SKM-1 treated with dmso at 0.1 percent for 144 hours (cell line): Measurements from ENCODE around the gene ARID3A.
"Not testable (repeated sequence)": the region's sequence is repeated elsewhere in the genome, so short reads cannot be mapped to it uniquely, and the experiment has no call there.

Source experiments
- DNase-seq: peaks from one replicate; lab custom pipeline; 2025; ENCODE audit not compliant: unreplicated experiment; lab: John Stamatoyannopoulos, UW

Gene ARID3A, protein sequence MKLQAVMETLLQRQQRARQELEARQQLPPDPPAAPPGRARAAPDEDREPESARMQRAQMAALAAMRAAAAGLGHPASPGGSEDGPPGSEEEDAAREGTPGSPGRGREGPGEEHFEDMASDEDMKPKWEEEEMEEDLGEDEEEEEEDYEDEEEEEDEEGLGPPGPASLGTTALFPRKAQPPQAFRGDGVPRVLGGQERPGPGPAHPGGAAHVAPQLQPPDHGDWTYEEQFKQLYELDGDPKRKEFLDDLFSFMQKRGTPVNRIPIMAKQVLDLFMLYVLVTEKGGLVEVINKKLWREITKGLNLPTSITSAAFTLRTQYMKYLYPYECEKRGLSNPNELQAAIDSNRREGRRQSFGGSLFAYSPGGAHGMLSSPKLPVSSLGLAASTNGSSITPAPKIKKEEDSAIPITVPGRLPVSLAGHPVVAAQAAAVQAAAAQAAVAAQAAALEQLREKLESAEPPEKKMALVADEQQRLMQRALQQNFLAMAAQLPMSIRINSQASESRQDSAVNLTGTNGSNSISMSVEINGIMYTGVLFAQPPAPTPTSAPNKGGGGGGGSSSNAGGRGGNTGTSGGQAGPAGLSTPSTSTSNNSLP

GRCh38 chr19:925526-926322 lies at the start of gene ARID3A:
TSS of gene ARID3A (plus strand) at chr19:926035. CDS start at chr19:929529, 3,494 bp downstream.
- DNase-seq = peak; percentile 91

DNA sequence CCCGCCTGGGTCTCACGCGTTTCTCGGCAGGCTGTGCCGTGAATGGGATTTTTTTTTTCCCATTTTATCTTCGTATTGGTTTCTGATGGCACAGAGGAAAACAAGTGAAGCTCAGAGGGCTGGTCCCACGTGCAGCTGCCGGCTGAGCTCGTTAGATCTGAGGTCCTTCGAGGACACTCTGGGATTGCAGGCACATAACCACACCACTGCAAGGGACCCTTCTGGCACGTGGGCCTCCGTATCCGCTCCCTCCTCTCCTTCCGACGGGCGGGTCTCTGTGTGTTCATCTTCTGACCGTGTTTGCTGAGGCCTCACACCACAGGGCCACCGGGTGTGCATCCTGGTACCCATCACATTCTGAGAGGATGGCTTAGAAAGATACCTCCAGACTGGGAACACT lies 49.7 kb upstream of the ARID3A start:
- DNase-seq = no peak

DNA sequence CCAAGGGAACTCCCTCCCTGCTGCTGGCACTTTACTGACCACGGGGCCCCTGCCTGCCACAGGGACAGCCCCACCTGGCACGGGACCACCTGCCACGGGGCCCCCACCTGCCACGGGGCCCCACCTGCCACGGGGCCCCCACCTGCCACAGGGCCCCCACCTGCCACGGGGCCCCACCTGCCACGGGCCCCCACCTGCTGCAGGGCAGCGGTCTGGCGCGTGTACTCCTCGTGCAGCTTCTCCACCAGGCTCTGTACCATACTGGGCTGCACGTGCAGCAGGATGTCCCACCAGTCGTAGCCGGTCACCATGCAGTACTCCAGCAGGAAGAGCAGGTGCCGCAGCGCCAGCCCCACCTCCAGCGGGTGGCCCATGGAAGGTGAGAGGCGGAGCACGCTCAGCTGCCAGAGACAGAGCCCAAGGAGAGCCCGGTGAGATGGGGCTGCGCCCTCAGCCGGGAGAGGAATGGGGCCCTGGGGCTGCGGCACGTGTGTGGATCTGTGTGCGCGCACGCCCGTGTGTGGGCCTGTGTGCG lies 49.0 kb upstream of the ARID3A start:
- DNase-seq = no peak

GRCh38 chr19:877992-878660 lies 47.7 kb upstream of the ARID3A start:
- DNase-seq = not testable (repeated sequence)

DNA sequence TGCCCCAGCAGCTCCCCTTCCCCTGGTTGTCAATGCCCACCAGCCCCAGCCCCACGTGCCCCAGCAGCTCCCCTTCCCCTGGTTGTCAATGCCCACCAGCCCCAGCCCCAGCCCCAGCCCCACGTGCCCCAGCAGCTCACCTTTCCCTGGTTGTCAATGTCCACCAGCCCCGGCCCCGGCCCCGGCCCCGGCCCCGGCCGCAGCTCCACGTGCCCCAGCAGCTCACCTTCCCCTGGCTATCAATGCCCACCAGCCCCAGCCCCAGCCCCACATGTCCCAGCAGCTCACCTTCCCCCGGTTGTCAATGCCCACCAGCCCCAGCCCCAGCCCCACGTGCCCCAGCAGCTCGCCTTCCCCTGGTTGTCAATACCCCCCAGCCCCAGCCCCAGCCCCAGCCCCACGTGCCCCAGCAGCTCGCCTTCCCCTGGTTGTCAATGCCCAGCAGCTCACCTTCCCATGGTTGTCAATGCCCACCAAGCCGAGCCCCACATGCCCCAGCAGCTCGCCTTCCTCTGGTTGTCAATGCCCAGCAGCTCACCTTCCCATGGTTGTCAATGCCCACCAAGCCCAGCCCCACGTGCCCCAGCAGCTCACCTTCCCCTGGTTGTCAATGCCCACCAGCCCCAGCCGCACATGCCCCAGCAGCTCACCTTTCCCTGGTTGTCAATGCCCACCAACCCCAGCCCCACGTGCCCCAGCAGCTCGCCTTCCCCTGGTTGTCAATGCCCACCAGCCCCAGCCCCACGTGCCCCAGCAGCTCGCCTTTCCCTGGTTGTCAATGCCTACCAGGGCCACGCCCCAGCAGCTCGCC lies 46.9 kb upstream of the ARID3A start:
- not testable (repeated sequence) for DNase-seq

GRCh38 chr19:879711-880438 lies 46.0 kb upstream of the ARID3A start:
- no peak for DNase-seq

GRCh38 chr19:881385-882071 lies 44.3 kb upstream of the ARID3A start:
- no peak for DNase-seq

GRCh38 chr19:882871-883497 lies 42.9 kb upstream of the ARID3A start:
- DNase-seq = no peak

- no peak for DNase-seq
These were observed 42.1 kb upstream of the ARID3A start for GRCh38 chr19:883661-884211.

- DNase-seq = no peak
These were observed 41.2 kb upstream of the ARID3A start for GRCh38 chr19:884420-885211.

DNA sequence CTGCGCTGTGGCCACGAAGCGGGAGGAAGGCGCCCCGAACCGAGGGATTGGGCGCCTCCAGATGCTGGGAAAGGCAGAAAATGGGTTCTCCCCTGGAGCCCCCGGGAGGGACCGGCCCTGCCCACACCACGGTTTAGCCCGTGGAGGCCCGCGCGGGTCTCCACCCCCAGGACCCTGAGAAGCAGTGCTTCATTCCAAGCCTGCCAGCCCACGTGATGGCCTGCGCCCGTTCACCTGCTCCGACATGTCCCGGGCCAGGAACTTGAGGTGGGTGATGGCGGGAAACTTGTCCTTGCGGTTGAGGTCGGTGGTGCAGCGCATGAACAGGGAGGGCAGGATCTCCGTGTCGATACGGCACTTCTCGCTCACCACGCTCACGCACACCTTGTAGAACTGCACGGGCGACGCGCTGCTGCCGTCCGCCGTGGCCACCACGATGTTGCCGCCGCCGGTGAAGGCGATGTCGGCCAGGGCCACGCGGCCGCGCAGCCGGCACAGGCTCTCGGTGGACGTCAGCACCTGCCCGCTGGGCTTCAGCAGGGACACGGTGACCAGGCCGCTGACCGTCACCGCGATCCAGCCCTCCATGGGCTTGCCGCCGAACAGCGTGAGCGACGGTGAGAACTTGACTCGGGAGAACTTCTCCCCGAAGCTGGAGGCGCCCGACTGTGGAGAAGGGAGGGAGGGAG lies 40.2 kb upstream of the ARID3A start:
- no peak for DNase-seq

DNA sequence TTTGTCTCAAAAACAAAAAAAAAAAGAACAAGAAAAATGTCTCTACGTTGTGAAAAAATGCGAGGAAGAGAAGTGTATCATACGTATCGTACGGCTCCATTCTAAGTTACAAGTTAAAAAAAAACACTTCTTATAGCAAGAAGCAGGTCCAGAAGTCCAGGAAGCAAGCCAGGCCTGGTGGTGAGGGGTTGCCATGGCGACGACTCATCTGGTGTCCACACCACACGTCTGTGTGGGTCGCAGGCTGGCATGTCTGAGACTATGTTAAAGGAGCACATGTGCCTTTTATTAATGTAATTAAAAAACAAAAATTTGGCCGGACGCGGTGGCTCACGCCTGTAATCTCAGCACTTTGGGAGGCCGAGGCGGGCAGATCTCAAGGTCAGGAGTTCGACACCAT lies 38.8 kb upstream of the ARID3A start:
- no peak for DNase-seq

GRCh38 chr19:887599-887998 lies 38.2 kb upstream of the ARID3A start:
- DNase-seq = no peak

GRCh38 chr19:888581-889385 lies 37.1 kb upstream of the ARID3A start:
- DNase-seq = no peak

DNA sequence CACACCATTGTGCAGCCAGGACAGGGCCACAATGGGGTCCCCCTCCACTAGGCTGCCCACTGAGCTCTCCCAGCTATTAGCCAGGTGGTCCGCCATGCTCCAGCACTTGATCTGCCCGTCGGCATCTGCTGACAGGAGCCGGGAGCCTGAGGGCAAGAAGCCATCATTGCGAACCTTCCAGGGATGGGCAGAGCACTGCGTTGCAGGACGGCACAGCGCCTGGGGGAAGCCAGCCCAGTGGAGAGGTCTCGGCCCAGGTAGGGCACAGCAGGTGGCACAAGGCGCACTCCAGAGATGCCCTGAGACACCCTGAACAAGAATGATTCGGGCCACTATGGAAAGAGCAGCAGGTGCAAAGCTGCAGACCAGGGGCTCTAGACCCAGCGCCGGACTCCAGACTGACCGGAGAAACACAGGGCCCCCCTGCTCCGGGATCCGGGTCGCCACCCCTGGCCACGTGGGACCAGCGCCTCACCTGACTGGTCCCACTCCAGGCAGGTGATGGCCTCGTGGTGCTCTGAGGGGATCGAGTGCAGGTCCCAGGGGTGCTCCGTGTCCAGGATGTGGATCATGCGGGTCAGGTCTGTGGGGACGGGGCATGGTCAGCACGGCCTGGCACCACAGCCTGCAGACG lies 36.1 kb upstream of the ARID3A start:
- no peak for DNase-seq

DNA sequence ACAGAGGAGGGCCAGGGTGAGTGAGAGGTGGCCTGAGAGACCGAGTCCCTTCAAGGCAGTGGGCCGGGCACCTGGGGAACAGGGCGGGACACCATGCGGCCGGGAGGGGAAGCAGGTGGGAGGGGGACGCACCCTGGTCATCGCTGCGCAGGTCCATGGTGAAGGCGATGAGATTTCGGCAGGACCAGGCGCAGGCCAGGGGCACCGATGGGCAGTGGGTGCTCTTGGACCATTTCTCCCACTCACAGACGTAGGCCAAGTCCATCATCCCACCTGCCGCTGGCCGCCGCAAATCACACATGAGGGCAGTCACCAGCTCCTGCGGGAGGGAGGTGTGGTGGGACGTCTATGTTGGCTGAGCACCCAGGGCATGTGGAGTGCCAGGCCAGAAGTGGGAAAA lies 35.0 kb upstream of the ARID3A start:
- DNase-seq = no peak
